Peyer's patch (tissue), 4 donors: ENCODE results near the gene SYT9. TPM values are rescaled to one million over a fixed set of nuclear protein-coding genes. Genes with fewer than 3 reads are reported as not detected.
"Not testable (repeated sequence)": the region's sequence is repeated elsewhere in the genome, so short reads cannot be mapped to it uniquely, and the experiment has no call there.

Source experiments
- DNase-seq, 3 donors: peaks; one replicate each; pipeline ENCODE4 v3.0.0-alpha.2; 2017 to 2019
- H3K27ac ChIP-seq, 4 donors: fragments of 200-600 bp; sonication (generic); one replicate each; pipeline ENCODE4 v1.5.1; 2016 to 2019
- H3K27me3 ChIP-seq, 2 donors: fragments of 200-600 bp; sonication (generic); one replicate each; pipeline ENCODE4 v1.5.1; 2019
- H3K36me3 ChIP-seq, 3 donors: fragments of 200-600 bp; sonication (generic); one replicate each; pipeline ENCODE4 v1.5.1; 2016 to 2019
- H3K4me1 ChIP-seq, 4 donors: fragments of 200-600 bp; sonication (generic); one replicate each; pipeline ENCODE4 v1.5.1; 2016 to 2019
- H3K4me3 ChIP-seq, 4 donors: fragments of 200-600 bp; sonication (generic); 1 replicate in 3 of 4; 2 replicates in 1 of 4; pipeline ENCODE4 v1.5.1; 2016 to 2019; ENCODE audit warnings: mild to moderate bottlenecking in 1 of 4
- H3K9me3 ChIP-seq, 4 donors: fragments of 200-600 bp; sonication (generic); one replicate each; pipeline ENCODE4 v1.5.1; 2016 to 2019; ENCODE audit warnings: mild to moderate bottlenecking in 1 of 4
- CTCF ChIP-seq, 6 experiments: fragments of 450-650 bp in 4 of 6; fragments of 200-600 bp in 2 of 6; sonication (generic) in 1 of 6; IDR thresholded peaks; one replicate each; pipeline ENCODE4 v1.5.1; 2017 to 2019; ENCODE audit warnings: antibody characterized with exemption in 6 of 6, mild to moderate bottlenecking in 3 of 6, moderate library complexity in 1 of 6
- POLR2A ChIP-seq, 2 donors: fragments of 450-650 bp; IDR thresholded peaks; one replicate each; pipeline ENCODE4 v1.5.1; 2017; ENCODE audit warnings: antibody characterized with exemption in 2 of 2, mild to moderate bottlenecking in 2 of 2, moderate library complexity in 2 of 2
- total RNA-seq, 4 donors: library from RNA; depleted of rRNA; stranded (reverse); fragments of >200 nt; gene quantifications; one replicate each; pipeline ENCODE4 v1.1.0, GENCODE V29; 2016

Gene SYT9
- total RNA-seq, 4 donors from 2014 or later = not detected

- no peak overlapping the region for H3K27ac ChIP-seq
- H3K27me3 ChIP-seq = no peaks in the 10 kb centered on the region
- no peaks in the 10 kb centered on the region for H3K36me3 ChIP-seq
- H3K4me3 ChIP-seq = no peak overlapping the region
- TF ChIP-seq CTCF (IDR thresholded peaks at IDR 0.05) (no peak), POLR2A (IDR thresholded peaks at IDR 0.05) (no peak)
- H3K4me1 ChIP-seq = no peaks in the 10 kb centered on the region
- DNase-seq = no peak
- H3K9me3 ChIP-seq = no peaks in the 10 kb centered on the region
Observed at GRCh38 chr11:7320306-7320705, 68.6 kb downstream of the SYT9 start.

- Histone ChIP-seq H3K9me3 (no peaks in the 10 kb centered on the region), H3K27me3 (no peaks in the 10 kb centered on the region), H3K36me3 (no peaks in the 10 kb centered on the region), H3K4me1 (no peaks in the 10 kb centered on the region), H3K4me3 (no peak overlapping the region), H3K27ac (no peak overlapping the region)
- TF ChIP-seq POLR2A (IDR thresholded peaks at IDR 0.05) (no peak), CTCF (IDR thresholded peaks at IDR 0.05) (no peak)
- no peak for DNase-seq
Observed at GRCh38 chr11:7321473-7322450, 70.1 kb downstream of the SYT9 start.

- Histone ChIP-seq H3K9me3 (no peaks in the 10 kb centered on the region), H3K27me3 (no peaks in the 10 kb centered on the region), H3K4me3 (no peak overlapping the region), H3K36me3 (no peaks in the 10 kb centered on the region), H3K27ac (no peak overlapping the region), H3K4me1 (no peaks in the 10 kb centered on the region)
- TF ChIP-seq POLR2A (IDR thresholded peaks at IDR 0.05) = no peak
- TF ChIP-seq CTCF (IDR thresholded peaks at IDR 0.05) = no peak
- no peak for DNase-seq
Observed at GRCh38 chr11:7332451-7332850, 80.7 kb downstream of the SYT9 start.

GRCh38 chr11:7332962-7333361 lies 81.3 kb downstream of the SYT9 start:
- H3K4me1 ChIP-seq = no peaks in the 10 kb centered on the region
- H3K27ac ChIP-seq = no peak overlapping the region
- H3K27me3 ChIP-seq = no peaks in the 10 kb centered on the region
- no peak for TF ChIP-seq POLR2A (IDR thresholded peaks at IDR 0.05)
- no peak for TF ChIP-seq CTCF (IDR thresholded peaks at IDR 0.05)
- H3K9me3 ChIP-seq = no peaks in the 10 kb centered on the region
- H3K4me3 ChIP-seq = no peak overlapping the region
- DNase-seq = no peak
- H3K36me3 ChIP-seq = no peaks in the 10 kb centered on the region

- not testable (repeated sequence) for DNase-seq, H3K9me3 ChIP-seq, H3K4me1 ChIP-seq, H3K27me3 ChIP-seq, H3K4me3 ChIP-seq, H3K27ac ChIP-seq, H3K36me3 ChIP-seq
Observed at GRCh38 chr11:7335442-7335841, 83.7 kb downstream of the SYT9 start.

- no peaks in the 10 kb centered on the region for H3K36me3 ChIP-seq
- TF ChIP-seq CTCF (IDR thresholded peaks at IDR 0.05) = no peak
- TF ChIP-seq POLR2A (IDR thresholded peaks at IDR 0.05) = no peak
- H3K4me1 ChIP-seq = no peaks in the 10 kb centered on the region
- DNase-seq = no peak
- H3K9me3 ChIP-seq = no peaks in the 10 kb centered on the region
- H3K4me3 ChIP-seq = no peak overlapping the region
- H3K27me3 ChIP-seq = no peaks in the 10 kb centered on the region
- no peak overlapping the region for H3K27ac ChIP-seq
Observed at GRCh38 chr11:7341551-7341950, 89.8 kb downstream of the SYT9 start.
